Panc1 (cell line): ENCODE results near the gene FAM107B. TPM values are rescaled to one million over a fixed set of nuclear protein-coding genes. Genes with fewer than 3 reads are reported as not detected.

Experiments used
- ATAC-seq: fragments of 200-7000 bp; cut with Tn5 transposase; 2 replicates; pipeline ENCODE4 v1.9.1; 2020; ENCODE audit warnings: mild to moderate bottlenecking, moderate library complexity
- BruUV-seq: library from RNA; stranded (reverse); fragments of 400-500 nt; replicated peaks from 2 replicates; lab custom pipeline; 2021; lab: Mats Ljungman, UMichigan
- CTCF ChIA-PET: fragments of 300-600 bp; sonication (Branson Sonifier 250); formaldehyde crosslinking; loops from one replicate; lab custom pipeline; 2022; ENCODE audit warnings: antibody characterized with exemption; lab: Charles Lee
- POLR2A ChIA-PET: fragments of 300-600 bp; sonication (Branson Sonifier 250); formaldehyde crosslinking; loops from one replicate; lab custom pipeline; 2022; ENCODE audit warnings: antibody characterized with exemption; lab: Charles Lee
- DNase-seq: peaks from one replicate; pipeline ENCODE4 v3.0.0-alpha.2; 2010; ENCODE audit warnings: low read depth, low spot score
- H3K27ac ChIP-seq: 2 replicates; pipeline ENCODE4 v1.5.1; 2011; ENCODE audit warnings: mild to moderate bottlenecking, low read length, inconsistent platforms
- H3K27me3 ChIP-seq: fragments of 200-500 bp; sonication (Bioruptor generic); 2 replicates; pipeline ENCODE4 v1.6.0; 2014; ENCODE audit warnings: low read length, inconsistent platforms; ENCODE audit not compliant: control insufficient read depth, insufficient read depth
- H3K36me3 ChIP-seq: fragments of 200-500 bp; sonication (Bioruptor generic); 2 replicates; pipeline ENCODE4 v1.5.1; 2014; ENCODE audit warnings: inconsistent platforms, mild to moderate bottlenecking, low read length, moderate library complexity; ENCODE audit not compliant: control insufficient read depth, insufficient read depth
- H3K4me1 ChIP-seq: 2 replicates; pipeline ENCODE4 v1.5.1; 2011; ENCODE audit warnings: inconsistent platforms, mild to moderate bottlenecking, low read length, moderate library complexity; ENCODE audit not compliant: control insufficient read depth, insufficient read depth
- H3K4me3 ChIP-seq, 2 experiments: 2 replicates each; pipeline ENCODE4 v1.5.1; 2011 to 2012; ENCODE audit warnings: low read depth in 2 of 2, low read length in 2 of 2, mild to moderate bottlenecking in 2 of 2, inconsistent platforms in 1 of 2, moderate library complexity in 1 of 2
- H3K9me3 ChIP-seq: fragments of 200-500 bp; sonication (Bioruptor generic); 2 replicates; pipeline ENCODE4 v1.5.1; 2014; ENCODE audit warnings: low read depth, mild to moderate bottlenecking, inconsistent platforms, low read length, moderate library complexity; ENCODE audit not compliant: control insufficient read depth, insufficient read depth
- CTCF ChIP-seq: fragments of 450-650 bp; IDR thresholded peaks from 2 replicates; pipeline ENCODE4 v1.5.1; 2017; ENCODE audit warnings: mild to moderate bottlenecking
- POLR2AphosphoS5 ChIP-seq: IDR thresholded peaks from 2 replicates; pipeline ENCODE4 v1.6.1; 2012; ENCODE audit warnings: mild to moderate bottlenecking, low read depth, low read length, moderate library complexity
- REST ChIP-seq, 2 experiments: IDR thresholded peaks; 2 replicates each; pipeline ENCODE4 v1.6.1; 2011 to 2012; ENCODE audit warnings: low read depth in 2 of 2, control low read depth in 1 of 2, low read length in 1 of 2, mild to moderate bottlenecking in 1 of 2, moderate library complexity in 1 of 2; ENCODE audit not compliant: insufficient read depth in 1 of 2
- SIN3A ChIP-seq: IDR thresholded peaks from 2 replicates; pipeline ENCODE4 v1.6.1; 2012; ENCODE audit warnings: low read depth, mild to moderate bottlenecking, low read length, moderate library complexity, borderline replicate concordance; ENCODE audit not compliant: insufficient read depth
- TCF7L2 ChIP-seq: IDR thresholded peaks from 2 replicates; pipeline ENCODE4 v1.6.1; 2011; ENCODE audit warnings: mild to moderate bottlenecking, low read depth, low read length, inconsistent platforms
- in situ Hi-C: cut with HindIII; loops from 2 replicates; pipeline ENCODE4 v1.10.0; 2016; ENCODE audit warnings: low sequenced_read_pairs, low pct_unique_long_range_greater_than_20kb
- intact Hi-C: fragments of 100-400 bp; cut with micrococcal nuclease; formaldehyde crosslinking; loops from one replicate; pipeline ENCODE4 v1.10.0; 2022; ENCODE audit not compliant: unreplicated experiment
- total RNA-seq: library from RNA; stranded (reverse); gene quantifications from one replicate; pipeline ENCODE4 v1.2.1, GENCODE V29; 2021; ENCODE audit not compliant: unreplicated experiment

FAM107B gene
- total RNA-seq, 1 experiment from 2014 or later, result 13.4 TPM

DNA sequence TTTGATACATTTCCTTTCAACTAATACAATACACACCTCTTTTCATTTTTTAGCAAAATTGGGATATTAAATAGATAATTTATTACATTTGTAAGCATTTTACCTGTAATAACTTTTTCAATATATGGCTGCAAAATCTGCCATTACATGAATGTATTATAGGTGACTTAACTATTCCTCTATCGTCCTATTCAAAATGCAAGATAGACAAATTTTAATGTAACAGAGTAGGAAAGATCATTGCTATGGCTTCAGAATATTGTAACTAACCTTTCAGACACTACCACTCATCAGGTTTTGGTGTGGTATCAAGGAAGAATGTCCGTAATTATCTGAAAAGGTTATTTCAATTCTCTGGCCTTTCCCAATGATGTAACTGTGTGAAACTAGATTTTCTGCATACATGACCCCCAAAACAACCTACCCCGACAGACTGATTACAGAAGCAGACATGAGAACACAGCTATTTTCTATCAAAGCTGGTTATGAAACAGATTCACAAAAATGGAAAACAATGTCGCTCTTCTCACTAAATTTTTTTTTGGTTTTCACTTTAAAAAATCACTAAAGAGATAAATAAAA lies 211.2 kb downstream of the FAM107B start:
- in situ Hi-C loops, result no loop called here
- no peak for TF ChIP-seq REST (IDR thresholded peaks at IDR 0.05; ENCODE audit: insufficient read depth in 1 of 2, low read depth in 2 of 2, low read length in 1 of 2)
- TF ChIP-seq TCF7L2, result no peak
- no peak for TF ChIP-seq CTCF
- TF ChIP-seq SIN3A, result no peak
- no peak for TF ChIP-seq POLR2AphosphoS5
- H3K9me3 ChIP-seq, result no peaks in the 10 kb centered on the region
- ATAC-seq, result no peak
- no peak for DNase-seq
- H3K36me3 ChIP-seq, result no peaks in the 10 kb centered on the region
- H3K27ac ChIP-seq, result no peak overlapping the region
- BruUV-seq, result no TSS peak
- H3K4me3 ChIP-seq, result no peak overlapping the region
- H3K4me1 ChIP-seq, result no peaks in the 10 kb centered on the region
- intact Hi-C loops, result no loop called here
- H3K27me3 ChIP-seq, result no peaks in the 10 kb centered on the region
- ChIA-PET POLR2A (no interaction called here), CTCF (interaction anchor here (0.6 kb wide), 1 partner anchor 261 kb away, joined by 3 read pairs; no protein-coding TSS in a partner anchor)

GRCh38 chr10:14563076-14563336 lies 211.7 kb downstream of the FAM107B start:
- in situ Hi-C loops (no loop called here), intact Hi-C loops (no loop called here)
- H3K27me3 ChIP-seq, result no peaks in the 10 kb centered on the region
- no peaks in the 10 kb centered on the region for H3K9me3 ChIP-seq
- ChIA-PET CTCF (interaction anchor here (0.7 kb wide), 1 partner anchor 381 kb away, joined by 3 read pairs; no protein-coding TSS in a partner anchor), POLR2A (no interaction called here)
- ATAC-seq (no peak), DNase-seq (no peak)
- no peaks in the 10 kb centered on the region for H3K36me3 ChIP-seq
- H3K4me3 ChIP-seq, result no peak overlapping the region
- no TSS peak for BruUV-seq
- TF ChIP-seq REST (IDR thresholded peaks at IDR 0.05; ENCODE audit: insufficient read depth in 1 of 2, low read depth in 2 of 2, low read length in 1 of 2) (no peak), POLR2AphosphoS5 (no peak), TCF7L2 (no peak), CTCF (no peak), SIN3A (no peak)
- H3K4me1 ChIP-seq, result no peaks in the 10 kb centered on the region
- no peak overlapping the region for H3K27ac ChIP-seq
